HCT116 (cell line): Measurements from ENCODE around the gene FSIP1.

Experiments
- ATF3 ChIP-seq: IDR thresholded peaks from 2 replicates; pipeline ENCODE4 v1.6.1; 2012
- CTCF ChIP-seq, 3 experiments: fragments of 200-600 bp in 1 of 3; sonication (generic) in 1 of 3; IDR thresholded peaks in 2 of 3; conservative IDR thresholded peaks in 1 of 3; 2 replicates each; pipeline ENCODE4 v1.5.1; 2012 to 2017; ENCODE audit warnings: low read depth in 2 of 3, low read length in 2 of 3, antibody characterized with exemption in 1 of 3, borderline replicate concordance in 1 of 3, control low read depth in 1 of 3, mild to moderate bottlenecking in 1 of 3, mixed read lengths in 1 of 3, mixed run types in 1 of 3, moderate library complexity in 1 of 3; ENCODE audit not compliant: insufficient read depth in 1 of 3
- FOSL1 ChIP-seq: IDR thresholded peaks from 2 replicates; pipeline ENCODE4 v1.6.1; 2012; ENCODE audit warnings: low read depth
- JUND ChIP-seq: IDR thresholded peaks from 2 replicates; pipeline ENCODE4 v1.6.1; 2012
- MAX ChIP-seq: IDR thresholded peaks from 2 replicates; pipeline ENCODE4 v1.6.1; 2012
- POLR2A ChIP-seq: IDR thresholded peaks from 2 replicates; pipeline ENCODE4 v1.7.0; 2011; ENCODE audit warnings: borderline replicate concordance; ENCODE audit not compliant: insufficient read depth, insufficient read length; ENCODE audit errors: extremely low read depth
- POLR2AphosphoS5 ChIP-seq: IDR thresholded peaks from 2 replicates; pipeline ENCODE4 v1.6.1; 2011; ENCODE audit warnings: mild to moderate bottlenecking, low read depth, low read length, moderate library complexity
- ZFX ChIP-seq: fragments of 450-650 bp; IDR thresholded peaks from 2 replicates; pipeline ENCODE4 v1.6.1; 2017

- TF ChIP-seq MAX = no peak
- TF ChIP-seq POLR2A = no peak
- peak; percentile 54 to 71 (median 68); a peak in 5 of 6 replicates for TF ChIP-seq CTCF (IDR thresholded peaks at IDR 0.05 in 2 of 3, conservative IDR thresholded peaks at IDR 0.05 in 1 of 3; ENCODE audit: borderline replicate concordance in 1 of 3, insufficient read depth in 1 of 3, low read depth in 2 of 3, low read length in 2 of 3)
- no peak for TF ChIP-seq JUND
- TF ChIP-seq FOSL1 = no peak
- no peak for TF ChIP-seq ATF3
- TF ChIP-seq ZFX = no peak
- no peak for TF ChIP-seq POLR2AphosphoS5
These were observed 25.7 kb downstream of the FSIP1 start for GRCh38 chr15:39756806-39757522.
